GM12874 (cell line): Measurements from ENCODE around the gene ASRGL1.
A peak's percentile ranks its signal among the peaks of the same experiment; 100 is the strongest.

ENCODE experiments used
- TF ChIP-seq, protein P1 (sequence below): IDR thresholded peaks from 2 replicates; pipeline ENCODE4 v1.5.1; 2011; ENCODE audit warnings: low read depth, mild to moderate bottlenecking, control low read depth, low read length, moderate library complexity; ENCODE audit not compliant: insufficient read depth

The ASRGL1 gene

DNA sequence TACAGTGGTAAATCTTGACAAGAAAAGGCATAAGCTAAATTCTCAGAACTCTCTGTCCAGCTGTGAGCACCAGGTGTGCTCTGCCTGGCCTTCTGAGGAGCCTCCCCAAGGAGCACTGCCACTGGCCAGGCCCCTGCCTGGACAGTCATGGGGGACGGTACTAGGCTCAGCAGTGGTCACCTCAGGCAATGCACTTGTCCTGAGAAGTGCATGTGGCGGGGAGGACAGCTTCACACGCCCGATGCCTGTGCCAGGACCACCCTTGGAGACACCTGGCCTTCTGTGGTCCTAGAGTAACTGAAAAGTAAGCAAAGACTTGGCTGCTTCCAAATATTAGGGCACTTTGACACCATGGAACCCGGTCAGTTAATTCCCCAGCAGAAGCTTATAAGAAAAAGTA is 53.0 kb downstream of the ASRGL1 start:
- TF ChIP-seq, protein P1, sequence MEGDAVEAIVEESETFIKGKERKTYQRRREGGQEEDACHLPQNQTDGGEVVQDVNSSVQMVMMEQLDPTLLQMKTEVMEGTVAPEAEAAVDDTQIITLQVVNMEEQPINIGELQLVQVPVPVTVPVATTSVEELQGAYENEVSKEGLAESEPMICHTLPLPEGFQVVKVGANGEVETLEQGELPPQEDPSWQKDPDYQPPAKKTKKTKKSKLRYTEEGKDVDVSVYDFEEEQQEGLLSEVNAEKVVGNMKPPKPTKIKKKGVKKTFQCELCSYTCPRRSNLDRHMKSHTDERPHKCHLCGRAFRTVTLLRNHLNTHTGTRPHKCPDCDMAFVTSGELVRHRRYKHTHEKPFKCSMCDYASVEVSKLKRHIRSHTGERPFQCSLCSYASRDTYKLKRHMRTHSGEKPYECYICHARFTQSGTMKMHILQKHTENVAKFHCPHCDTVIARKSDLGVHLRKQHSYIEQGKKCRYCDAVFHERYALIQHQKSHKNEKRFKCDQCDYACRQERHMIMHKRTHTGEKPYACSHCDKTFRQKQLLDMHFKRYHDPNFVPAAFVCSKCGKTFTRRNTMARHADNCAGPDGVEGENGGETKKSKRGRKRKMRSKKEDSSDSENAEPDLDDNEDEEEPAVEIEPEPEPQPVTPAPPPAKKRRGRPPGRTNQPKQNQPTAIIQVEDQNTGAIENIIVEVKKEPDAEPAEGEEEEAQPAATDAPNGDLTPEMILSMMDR = no peak

DNA sequence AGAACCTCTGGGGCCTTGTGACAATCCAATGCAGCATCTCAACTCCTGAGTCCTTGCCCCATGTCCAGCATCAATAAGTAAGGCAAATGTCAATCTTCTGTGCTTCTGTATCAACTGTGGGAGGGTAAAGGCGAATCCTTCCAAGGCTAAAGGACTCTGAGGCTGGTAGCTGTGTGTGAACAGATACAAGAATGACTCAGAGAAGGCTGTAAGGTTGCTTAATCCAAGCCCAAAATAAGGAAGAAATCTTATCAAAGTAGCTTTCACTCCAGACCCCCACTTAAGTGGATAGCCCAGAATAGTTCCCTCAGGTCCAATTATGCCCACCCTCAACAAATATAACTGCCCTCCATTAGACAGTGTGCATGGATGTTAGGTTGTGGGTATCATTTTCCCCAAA is 53.5 kb downstream of the ASRGL1 start:
- TF ChIP-seq, protein P1 = no peak

DNA sequence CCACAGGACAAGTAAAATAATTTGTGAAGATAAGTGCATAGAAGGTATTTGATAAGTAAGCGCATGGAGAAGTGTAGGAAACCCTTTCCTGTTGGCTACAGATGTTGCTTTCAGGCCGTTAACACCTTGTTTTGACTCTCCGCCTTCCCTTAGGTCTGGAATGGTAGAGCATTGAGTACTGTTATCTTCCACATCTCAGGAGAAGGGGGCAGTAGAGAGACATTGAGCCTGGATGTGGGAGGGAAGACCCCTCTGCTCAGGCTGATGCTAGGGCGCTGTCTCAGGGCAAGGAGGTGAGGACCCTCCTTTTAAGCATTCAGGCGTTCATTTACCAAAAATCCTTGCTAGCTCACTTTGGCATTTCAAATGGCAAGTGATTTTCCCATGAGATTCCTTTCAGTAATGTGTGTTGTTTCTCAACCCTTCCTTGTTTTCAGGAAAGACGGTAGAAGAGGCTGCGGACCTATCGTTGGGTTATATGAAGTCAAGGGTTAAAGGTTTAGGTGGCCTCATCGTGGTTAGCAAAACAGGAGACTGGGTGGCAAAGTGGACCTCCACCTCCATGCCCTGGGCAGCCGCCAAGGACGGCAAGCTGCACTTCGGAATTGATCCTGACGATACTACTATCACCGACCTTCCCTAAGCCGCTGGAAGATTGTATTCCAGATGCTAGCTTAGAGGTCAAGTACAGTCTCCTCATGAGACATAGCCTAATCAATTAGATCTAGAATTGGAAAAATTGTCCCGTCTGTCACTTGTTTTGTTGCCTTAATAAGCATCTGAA is 54.6 kb downstream of the ASRGL1 start:
- TF ChIP-seq, protein P1 = no peak

DNA sequence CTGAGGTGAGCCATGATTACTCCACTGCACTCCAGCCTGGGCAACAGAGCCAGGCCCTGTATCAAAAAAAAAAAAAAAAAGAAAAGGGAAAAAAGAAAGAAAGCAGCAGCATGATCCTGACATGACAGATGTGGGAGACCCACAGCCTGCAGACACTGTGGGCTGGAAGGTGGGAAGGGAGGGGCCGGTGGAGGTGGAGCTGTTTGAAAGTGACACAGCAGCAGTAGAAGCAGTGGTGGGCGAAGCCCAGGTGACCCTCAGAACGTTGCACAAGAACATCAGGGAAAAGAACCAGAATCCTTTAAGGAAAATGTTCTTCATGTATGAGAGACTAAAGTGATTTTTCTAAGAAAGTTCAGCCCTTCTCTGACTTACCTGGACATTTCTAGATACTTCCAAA is 55.3 kb downstream of the ASRGL1 start:
- TF ChIP-seq, protein P1 = no peak

DNA sequence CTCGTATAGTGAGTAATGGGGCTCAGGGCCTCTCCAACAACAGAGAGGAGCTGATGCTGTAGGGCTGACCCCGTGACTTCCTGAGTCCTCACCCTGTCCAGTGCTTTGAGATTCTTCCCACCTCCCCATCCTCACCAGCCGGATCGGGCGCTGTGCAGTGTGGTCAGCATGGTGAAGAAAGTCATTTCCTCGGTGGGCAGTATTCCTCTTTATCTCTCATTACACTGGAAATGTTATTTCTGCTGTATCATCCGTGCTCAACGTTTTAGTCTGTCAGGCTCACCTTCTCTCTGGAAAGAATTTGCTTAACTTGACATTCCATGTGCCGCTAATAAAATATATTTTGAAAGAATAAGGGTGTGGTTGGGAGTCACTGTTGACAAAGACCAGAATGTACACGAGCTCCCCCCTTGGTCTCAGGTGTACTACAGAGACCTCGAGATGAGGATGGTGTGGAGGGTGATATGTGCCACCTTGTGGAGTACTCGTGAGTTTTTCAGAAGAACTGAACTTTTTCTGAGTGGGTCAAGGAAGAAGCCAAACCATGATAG is 55.9 kb downstream of the ASRGL1 start:
- TF ChIP-seq, protein P1 = peak; percentile 34; the same call in 1 of the 2 replicates

DNA sequence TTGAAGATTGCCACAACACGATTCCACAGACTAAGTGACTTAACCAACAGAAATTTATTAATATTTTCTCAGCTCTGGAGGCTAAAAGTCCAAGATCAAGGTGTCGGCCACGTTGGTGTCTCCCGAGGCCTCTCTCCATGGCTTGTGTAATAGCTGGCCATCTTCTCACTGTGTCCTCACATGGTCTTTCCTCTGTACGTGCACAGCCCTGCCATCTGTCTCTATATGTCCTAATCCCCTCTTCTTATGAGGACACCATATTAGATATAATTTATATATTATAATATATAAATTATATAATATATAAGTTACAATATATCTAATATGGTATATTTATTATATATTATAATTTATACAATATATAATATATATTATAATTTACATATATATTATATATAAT is 56.5 kb downstream of the ASRGL1 start:
- TF ChIP-seq, protein P1 = no peak

DNA sequence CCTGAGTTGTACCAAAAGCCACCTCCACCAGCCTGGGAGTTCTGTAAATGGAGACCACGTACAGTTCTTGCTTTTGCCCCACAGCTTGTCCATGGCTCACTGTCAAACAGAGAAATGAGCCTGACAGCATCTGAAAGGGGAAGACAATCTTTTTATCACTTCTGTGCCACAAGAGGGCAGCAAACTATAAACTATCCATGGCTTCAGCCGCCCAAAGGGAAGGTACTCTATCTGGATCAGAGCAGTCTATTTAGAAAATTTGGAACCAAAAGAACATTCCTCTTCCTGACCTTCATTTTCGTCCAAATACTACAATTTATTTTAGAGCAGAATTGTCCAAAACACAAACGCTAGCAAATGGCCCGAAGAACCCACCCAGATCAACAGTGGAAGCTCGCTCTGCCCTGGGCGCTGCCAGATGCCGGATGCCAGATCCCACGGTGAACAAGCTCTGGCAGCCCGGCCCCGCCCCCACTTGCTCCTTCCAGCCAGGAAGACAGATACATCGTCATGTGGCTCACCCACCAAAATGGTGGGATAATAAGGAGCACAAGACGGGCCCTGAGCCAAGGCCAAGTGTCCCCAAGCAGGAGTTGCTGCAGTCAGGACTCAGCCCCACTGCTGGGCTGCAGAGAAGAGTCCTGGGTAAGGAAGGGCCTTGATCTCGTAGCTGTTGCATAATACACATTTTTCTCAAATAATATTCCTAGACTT is 57.7 kb downstream of the ASRGL1 start:
- TF ChIP-seq, protein P1 = peak; percentile 51
